ENCODE results near the gene FOXN3.

FOXN3 gene

GRCh38 chr14:89331398-89331797, 85.6 kb downstream of the FOXN3 start:
- DNase-seq (ENCODE audit: low read depth, low spot score), result no peak

- DNase-seq (ENCODE audit: low read depth, low spot score), result peak; percentile 90
These were observed 86.6 kb downstream of the FOXN3 start for GRCh38 chr14:89330236-89331002.

- DNase-seq (ENCODE audit: low read depth, low spot score), result peak; percentile 88
These were observed 89.2 kb downstream of the FOXN3 start for GRCh38 chr14:89327771-89328212.

- DNase-seq (ENCODE audit: low read depth, low spot score), result no peak
These were observed 91.1 kb downstream of the FOXN3 start for GRCh38 chr14:89325959-89326358.

- no peak for DNase-seq (ENCODE audit: low read depth, low spot score)
These were observed 91.6 kb downstream of the FOXN3 start for GRCh38 chr14:89325299-89325883.

GRCh38 chr14:89324501-89325298, 92.3 kb downstream of the FOXN3 start:
- no peak for DNase-seq (ENCODE audit: low read depth, low spot score)

GRCh38 chr14:89320381-89321000, 96.5 kb downstream of the FOXN3 start:
- no peak for DNase-seq (ENCODE audit: low read depth, low spot score)

GRCh38 chr14:89319687-89320086, 97.3 kb downstream of the FOXN3 start:
- DNase-seq (ENCODE audit: low read depth, low spot score), result no peak

GRCh38 chr14:89317051-89317691, 99.9 kb downstream of the FOXN3 start:
- no peak for DNase-seq (ENCODE audit: low read depth, low spot score)

GRCh38 chr14:89315493-89316470, 101.3 kb downstream of the FOXN3 start:
- DNase-seq (ENCODE audit: low read depth, low spot score), result no peak

- DNase-seq (ENCODE audit: low read depth, low spot score), result no peak
These were observed 102.8 kb downstream of the FOXN3 start for GRCh38 chr14:89314274-89314673.

GRCh38 chr14:89312932-89313331, 104.1 kb downstream of the FOXN3 start:
- no peak for DNase-seq (ENCODE audit: low read depth, low spot score)

- no peak for DNase-seq (ENCODE audit: low read depth, low spot score)
These were observed 106.8 kb downstream of the FOXN3 start for GRCh38 chr14:89310211-89310610.

- no peak for DNase-seq (ENCODE audit: low read depth, low spot score)
These were observed 107.3 kb downstream of the FOXN3 start for GRCh38 chr14:89309670-89310177.

- DNase-seq (ENCODE audit: low read depth, low spot score), result no peak
These were observed 108.6 kb downstream of the FOXN3 start for GRCh38 chr14:89308232-89308959.

GRCh38 chr14:89307409-89307808, 109.6 kb downstream of the FOXN3 start:
- no peak for DNase-seq (ENCODE audit: low read depth, low spot score)

GRCh38 chr14:89304972-89305703, 111.9 kb downstream of the FOXN3 start:
- peak; percentile 68 for DNase-seq (ENCODE audit: low read depth, low spot score)

- DNase-seq (ENCODE audit: low read depth, low spot score), result no peak
These were observed 112.5 kb downstream of the FOXN3 start for GRCh38 chr14:89304561-89304960.
